NAMALWA (cell line): Measurements from ENCODE around the gene CHST11.

Experiments
- DNase-seq: peaks from one replicate; pipeline ENCODE4 v3.0.0-alpha.2; 2015; ENCODE audit warnings: low spot score

CHST11 gene

DNA sequence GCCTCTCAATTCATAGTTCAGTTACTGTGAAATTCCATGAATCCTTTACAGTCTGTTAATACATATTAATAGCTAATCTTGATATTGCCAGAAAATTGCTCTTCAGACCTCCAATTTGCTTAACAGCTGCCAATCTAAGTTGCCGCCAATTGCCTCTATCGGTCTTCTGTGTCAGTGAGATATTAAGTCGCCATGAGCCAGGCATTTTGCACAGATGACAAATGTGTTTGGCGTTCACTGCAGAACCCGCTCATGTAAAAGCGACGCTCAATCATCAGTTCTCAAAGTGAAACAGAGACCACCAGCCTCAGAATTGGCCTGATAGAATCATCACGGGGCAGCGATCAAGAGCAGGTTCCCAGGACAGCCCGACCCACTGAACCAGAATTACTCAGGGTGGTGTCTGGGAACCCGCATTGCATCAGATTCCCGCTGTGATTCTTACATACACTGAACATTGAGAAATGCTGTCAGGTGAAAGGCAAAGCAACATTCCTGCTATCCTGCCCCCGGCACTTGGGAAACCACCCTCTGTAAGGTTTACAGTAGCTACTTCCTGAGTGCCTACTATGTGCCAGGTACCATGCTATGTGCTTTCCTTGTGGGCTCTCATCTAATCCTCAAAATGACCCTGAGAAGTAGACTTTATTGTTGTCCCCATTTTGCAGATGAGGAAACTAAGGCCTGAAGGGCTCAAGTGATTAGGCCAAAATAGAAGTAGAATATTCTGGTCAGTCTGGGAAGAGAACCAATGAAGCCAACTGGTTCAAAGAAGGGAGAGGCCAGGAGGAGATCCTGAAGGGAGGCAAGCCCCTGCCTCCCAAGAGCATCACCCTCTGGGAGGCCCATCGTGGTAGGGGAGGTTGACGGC, 285.0 kb downstream of the CHST11 start:
- DNase-seq = no peak

DNA sequence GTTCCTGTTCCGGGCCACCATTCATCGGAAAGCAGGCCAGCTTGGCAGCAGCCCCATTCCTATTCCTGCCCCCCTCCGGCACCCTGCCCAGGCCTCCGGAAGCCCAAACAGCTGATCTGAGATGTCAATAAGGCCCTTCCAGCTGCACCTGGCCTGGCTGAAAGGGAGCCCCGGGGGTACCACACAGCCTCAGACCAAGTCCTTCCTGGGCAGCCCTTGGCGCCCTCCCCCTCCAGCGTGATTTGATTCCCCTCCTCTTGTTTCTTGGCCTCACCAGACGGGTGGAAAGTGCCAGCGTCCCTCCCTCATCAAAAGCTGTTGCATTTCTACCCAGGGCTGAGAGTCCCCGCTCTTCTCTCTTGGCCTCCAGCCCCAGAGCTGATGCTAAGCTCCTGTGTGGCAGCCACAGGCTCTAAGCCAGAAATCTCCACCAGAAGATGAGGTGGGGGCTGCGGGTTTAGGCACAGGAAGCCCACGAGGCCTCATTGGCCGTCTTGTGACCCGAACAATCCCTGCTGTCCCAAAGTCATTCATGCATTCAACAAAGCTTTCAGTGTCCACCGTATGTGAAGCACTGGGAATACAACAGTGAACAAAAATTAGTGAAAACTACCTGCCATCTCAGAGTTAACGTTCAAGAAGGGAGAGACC, 285.9 kb downstream of the CHST11 start:
- DNase-seq = no peak

DNA sequence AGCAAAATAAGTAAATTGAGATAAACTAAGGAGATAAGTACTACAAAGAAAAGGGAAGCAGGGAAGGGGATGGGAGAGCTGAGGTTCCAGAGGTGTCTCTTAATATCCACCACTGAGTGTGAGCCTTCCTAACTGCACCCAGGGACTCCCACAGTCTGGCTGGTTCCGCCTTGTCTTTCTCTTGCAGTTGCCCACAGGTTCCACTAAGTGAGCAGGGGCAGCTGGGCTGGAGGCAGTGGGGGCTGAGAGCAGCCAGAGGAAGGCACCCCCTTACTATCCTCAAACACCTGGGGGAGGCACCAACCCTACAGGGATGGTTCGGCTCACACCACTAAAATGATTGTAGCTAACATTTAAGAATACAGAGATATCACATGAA, 286.4 kb downstream of the CHST11 start:
- DNase-seq = no peak

DNA sequence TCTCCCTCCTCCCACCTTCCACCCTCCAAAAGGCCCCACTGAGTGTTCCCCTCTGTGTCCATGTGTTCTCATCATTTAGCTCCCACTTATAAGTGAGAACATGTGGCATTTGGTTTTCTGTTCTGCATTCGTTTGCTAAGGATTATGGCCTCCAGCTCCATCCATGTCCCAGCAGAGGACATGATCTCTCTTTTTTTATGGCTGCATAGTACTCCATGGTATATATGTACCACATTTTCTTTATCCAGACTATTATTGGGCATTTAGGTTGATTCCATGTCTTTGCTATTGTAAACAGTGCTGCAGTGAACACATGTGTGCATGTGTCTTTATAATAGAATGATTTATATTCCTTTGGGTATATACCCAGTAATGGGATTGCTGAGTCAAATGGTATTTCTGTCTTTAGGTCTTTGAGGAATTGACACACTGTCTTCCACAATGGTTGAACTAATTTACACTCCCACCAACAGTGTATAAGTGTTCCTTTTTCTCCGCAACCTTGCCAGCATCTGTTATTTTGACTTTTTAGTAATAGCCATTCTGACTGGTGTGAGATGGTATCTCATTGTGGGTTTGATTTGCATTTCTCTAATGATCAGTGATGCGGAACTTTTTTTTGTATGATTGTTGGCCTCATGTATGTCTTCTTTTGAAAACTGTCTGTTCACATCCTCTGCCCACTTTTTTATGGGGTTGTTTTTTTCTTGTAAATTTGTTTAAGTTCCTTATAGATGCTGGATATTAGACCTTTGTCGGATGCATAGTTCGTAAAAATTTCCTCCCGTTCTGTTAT, 287.2 kb downstream of the CHST11 start:
- peak; percentile 17 for DNase-seq

DNA sequence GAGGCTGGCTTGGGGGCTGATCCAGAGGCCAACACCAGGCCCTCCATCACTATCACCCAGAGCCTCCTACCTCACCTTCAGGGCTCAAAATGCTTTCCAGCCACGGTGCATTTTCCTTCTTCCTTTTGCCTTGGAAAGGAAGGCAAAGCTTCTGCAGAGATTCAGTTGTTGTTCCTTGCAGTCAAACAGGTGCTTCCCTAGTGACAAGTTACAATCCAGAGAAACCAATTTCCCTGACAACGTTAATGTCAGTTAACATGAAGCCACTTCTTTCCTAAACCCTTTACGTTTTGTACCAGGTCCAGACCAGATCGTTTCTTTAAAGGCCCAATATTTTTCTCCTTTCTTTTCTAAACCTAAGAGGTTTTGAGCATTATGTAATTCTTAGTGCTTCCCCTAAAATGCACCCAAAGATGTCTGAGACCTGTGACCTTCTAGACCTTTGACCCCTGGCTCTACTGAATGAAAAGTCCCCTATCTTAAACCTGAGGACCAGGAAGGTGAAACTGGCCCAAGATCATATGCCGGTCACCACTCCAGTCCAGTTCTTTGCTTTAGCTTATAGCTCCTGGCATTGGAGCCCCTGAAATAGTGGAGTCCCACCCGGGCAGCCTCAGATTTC, 289.8 kb downstream of the CHST11 start:
- DNase-seq = no peak

DNA sequence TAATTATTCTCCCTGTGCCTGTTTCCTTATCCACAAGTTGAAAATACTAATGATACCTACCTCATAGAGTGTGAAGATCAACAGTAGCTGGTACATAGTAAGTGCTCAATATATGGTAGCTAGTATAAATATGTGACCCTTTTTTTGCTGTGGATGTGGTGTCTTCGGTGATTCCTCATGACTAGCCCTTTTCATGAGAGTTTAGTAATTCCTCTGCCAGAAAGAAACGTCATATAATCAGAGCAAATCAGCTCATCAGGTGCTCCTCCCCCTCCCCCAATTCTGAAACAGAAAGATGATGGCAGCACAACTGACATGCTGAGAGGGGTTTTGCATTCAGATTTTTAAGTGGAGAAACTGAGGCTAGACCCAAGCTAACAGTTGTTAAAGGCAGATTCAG, 290.6 kb downstream of the CHST11 start:
- DNase-seq = no peak

DNA sequence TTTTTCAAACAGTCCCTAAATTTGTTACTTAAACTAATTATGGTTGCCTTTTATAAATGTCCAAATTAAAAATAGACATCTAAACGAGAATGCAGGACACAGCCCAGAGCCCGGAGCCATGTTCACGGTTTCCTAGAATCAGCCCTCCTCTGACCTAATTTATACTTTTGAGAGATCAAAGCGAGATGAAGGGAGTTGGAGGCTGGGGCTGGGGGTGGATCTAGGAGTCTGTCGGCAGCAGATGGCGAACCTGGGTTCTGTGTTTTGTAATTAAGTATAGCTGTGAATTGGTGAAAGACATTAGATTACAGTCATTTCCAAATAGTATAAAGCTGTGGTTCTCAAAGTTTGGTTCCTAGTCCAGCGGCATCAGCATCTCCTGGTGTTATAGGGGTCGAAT, 291.2 kb downstream of the CHST11 start:
- no peak for DNase-seq

DNA sequence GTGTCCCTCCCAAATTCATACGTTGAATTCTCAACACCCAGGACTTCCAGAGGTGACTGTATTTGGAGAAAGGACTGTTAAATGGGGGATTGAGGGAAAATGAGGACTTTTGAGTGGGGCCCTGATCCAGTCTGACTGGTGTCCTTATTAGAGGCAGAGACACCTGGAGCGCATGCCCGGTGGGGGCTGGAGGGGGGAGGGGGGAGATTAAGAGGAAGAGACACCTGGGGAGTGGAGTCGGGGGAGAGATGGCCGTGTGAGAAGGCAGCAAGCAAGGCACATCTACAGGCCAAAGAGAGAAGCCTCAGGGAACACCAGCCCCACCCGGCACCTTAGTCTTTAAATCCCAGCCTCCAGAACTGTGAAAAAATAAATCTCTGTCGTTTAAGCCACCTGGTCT, 291.6 kb downstream of the CHST11 start:
- no peak for DNase-seq

DNA sequence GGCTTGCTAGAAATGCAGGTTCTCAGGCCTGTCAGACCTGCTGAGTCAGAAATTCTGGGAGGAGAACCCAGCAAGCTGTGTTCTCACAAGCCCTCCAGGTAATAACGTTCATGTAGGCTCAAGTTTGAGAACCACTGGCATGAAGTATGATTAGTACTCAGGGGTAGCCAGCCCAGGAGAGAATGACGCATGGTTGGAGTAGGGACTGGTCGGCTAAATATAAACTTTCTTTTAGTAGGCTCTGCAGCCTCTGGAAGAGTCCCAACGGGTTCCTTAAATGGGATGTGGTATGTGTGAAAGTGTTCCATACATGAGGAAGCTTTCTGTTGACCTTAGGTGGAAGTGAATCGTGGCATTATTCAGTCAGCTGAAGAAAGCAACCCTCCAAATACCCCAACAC, 292.0 kb downstream of the CHST11 start:
- DNase-seq = no peak

DNA sequence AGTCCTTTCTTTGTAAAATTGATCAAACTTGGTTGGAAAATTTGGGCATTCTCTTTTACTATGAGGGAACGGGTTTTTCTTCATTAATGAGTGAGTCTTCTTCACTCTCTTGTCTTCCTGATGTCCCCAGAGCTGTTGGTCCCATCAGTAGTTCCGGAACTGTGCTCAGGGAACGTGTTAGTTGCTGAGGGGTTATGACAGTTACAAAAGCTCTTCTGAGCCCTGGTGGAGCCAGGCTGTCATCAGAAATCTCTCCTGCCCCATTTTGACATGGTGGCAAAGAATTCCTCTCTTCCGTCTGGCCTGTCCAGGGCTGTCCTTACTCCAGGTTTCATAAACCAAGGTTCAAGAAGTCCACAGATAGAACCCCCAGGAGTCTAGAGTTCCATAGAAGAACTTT, 292.8 kb downstream of the CHST11 start:
- DNase-seq = no peak

DNA sequence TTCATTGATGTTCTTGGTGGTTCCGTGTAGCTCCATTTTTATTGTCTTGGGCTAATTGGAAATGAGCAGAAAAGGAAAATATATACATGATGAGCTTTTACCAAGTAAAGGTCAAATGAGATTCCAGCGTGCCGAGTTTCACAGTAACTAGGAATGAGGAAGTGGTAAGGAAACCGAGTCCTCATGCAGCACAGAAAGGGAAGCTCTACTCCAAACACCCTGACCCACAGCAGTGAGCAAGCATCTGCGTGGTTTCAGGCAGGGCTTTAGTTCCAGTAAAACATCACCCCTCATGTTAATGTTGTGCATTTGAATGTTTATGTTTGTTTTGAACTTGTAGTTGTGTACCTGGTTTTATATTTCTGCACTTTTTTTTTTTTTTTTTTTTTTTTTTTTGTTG, 293.3 kb downstream of the CHST11 start:
- DNase-seq = peak; percentile 16

DNA sequence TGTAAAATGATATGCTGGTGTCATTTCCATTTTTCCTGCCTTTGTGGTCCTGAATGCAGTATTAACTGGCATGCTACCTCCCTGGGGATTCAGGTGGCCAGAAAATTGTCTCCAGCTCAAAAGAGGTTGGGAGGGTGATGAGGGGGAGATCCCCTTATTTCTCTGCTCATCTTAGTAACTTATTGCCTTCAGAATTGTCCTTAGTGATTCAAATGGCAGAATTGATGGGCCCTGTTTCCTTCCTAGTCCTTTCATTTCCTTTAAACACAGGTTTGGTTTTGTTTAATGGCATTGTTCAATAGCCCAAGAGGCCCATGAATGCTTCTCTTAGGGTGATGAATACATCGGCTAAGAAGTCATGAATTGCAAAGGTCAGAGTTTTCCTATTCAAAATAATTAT, 294.4 kb downstream of the CHST11 start:
- DNase-seq = no peak

DNA sequence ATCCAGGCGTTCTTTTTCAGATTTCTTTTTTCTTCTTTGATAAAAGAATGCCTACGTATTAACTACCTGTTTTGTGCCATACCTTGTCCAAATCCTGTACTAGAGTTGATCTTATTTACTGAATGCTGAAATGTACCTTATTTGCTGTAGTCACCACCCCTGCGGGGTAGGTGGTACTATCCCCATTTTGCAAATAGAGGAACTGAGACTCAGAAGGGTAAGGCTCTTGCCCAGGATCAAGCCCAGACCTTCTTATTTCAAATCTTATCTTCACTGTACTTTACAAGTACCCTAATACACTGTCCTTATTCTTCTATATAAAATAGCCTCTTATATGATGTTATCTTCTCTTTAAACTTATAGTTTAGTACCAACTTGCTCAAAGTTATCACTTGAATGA, 294.8 kb downstream of the CHST11 start:
- peak; percentile 15 for DNase-seq

DNA sequence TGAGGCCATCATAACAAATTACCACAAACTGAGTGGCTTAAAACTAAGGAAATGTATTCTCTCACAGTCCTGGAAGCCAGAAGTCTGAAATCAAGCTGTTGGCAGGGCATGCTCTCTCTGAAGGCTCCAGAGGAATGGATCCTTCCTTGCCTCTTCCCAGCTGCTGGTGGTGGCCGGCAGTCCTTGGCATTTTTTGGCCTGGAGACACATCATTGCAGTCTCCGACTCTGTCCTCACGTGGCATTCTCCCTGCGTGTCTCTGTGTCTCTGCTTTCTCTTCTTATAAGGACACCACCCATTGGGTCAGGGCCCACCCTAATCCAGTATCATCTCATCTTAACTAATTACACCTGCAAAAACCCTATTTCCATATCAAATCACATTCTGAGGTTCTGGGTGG, 295.3 kb downstream of the CHST11 start:
- DNase-seq = no peak

DNA sequence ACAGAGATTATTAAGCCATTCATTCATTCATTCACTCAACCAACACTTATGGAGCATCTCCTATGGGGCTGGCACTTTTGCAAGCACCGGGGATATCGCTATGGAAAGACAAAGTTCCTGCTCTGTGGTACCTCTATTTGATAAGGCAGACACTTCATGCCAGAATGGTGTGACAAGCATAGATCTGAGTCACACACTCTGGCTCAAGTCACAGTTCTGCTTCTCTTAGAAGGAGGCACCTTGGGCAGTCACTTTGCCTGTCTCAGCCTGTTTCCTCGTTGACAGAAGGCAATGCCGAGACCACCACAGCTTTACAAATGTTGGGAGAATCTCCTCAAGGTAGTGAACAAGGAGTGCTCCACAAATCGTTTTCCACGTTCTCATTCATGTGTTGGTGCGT, 296.1 kb downstream of the CHST11 start:
- DNase-seq = no peak

DNA sequence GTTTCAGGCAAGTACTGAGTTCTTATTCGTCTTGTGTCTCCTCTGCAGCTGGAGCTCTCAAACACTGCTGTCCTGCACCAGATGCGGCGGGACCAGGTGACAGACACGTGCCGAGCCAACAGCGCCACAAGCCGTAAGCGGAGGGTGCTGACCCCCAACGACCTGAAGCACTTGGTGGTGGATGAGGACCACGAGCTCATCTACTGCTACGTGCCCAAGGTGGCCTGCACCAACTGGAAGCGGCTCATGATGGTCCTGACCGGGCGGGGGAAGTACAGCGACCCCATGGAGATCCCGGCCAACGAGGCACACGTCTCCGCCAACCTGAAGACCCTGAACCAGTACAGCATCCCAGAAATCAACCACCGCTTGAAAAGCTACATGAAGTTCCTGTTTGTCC, 300.2 kb downstream of the CHST11 start:
- no peak for DNase-seq

DNA sequence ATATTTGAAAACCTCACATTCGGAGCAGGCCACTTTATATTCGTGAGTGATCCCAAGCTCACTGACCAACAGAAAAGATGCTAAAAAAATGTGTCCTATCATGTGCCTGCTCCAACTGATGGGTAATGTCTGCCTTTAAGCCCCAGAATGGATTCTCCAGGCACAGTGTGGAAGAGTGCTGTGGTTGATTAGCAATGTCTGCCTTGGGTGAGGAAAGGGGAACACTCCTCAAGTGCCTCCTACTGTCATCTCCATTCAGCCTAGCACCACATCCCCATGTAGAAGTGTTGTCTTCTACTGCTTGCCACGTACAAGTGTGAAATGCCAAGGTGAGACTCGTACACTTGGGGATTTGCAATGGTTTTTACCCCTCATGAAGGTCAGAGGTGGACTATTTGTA, 302.0 kb downstream of the CHST11 start:
- no peak for DNase-seq

DNA sequence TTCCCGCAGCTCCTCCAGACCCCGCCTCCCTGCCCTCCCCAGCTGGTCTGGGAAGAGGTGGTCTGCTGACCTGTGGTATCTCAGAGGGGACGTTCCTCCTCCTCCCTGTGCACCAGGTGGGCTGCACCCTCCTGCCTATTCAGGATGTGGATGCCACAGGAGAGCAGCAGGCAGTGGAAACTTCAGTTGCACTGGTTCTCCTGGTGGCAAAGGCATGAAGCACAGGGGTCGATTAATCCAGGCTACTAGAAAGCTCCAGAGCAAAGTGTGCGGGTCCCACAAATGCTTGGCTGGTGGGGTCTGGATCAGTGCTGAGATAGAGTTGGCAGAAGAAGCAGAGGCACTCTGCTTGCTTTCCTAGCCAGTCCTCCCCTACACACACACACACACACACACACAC, 304.3 kb downstream of the CHST11 start:
- DNase-seq = no peak

DNA sequence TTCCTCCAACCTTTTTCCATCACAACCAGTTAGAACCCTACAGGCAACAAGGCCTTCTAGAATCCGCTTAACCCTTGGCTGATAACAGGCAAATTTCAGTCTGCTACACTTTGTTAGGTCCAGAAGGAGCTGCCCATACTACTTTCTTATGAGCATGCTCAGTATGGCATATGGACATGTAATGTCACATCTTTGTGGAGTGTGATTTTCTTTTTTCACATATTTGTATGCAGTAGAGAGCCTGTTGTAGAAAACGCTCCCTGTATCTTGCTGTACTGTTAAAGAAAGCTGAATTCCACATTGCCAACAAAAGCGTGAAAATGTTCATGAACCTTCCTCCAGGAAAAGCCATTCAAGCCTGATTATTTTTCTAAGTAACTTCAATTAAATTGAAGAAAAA, 304.9 kb downstream of the CHST11 start:
- no peak for DNase-seq

DNA sequence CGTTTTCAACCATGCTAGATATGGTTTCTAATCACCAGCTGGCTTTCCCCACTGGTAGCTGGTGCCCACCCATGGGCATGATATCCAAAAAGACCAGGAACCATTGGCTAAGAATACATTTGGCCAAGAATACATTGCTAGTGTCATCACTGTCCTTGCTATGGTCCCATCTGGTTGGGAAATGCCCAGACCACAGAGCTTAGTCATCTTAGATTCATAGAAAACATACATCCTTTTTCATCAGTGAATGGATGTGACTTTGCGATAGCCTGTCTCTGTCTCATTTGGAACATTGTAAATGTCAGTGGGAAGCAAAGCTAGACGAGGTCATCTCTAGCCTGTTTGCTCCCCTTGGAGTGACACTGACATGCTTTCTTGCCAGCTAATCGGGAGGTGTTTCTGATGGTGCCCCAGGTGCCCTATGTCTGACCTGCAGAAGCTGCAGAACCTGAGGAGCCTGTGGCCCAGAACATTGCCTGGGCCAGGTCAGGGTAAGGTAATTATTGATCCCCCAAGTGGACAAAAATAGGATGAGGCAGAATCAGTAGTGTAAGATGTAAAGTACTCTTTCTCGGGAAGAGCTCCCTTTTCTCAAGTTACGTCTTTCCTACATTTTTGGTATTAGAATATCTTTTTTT, 306.5 kb downstream of the CHST11 start:
- DNase-seq = no peak

DNA sequence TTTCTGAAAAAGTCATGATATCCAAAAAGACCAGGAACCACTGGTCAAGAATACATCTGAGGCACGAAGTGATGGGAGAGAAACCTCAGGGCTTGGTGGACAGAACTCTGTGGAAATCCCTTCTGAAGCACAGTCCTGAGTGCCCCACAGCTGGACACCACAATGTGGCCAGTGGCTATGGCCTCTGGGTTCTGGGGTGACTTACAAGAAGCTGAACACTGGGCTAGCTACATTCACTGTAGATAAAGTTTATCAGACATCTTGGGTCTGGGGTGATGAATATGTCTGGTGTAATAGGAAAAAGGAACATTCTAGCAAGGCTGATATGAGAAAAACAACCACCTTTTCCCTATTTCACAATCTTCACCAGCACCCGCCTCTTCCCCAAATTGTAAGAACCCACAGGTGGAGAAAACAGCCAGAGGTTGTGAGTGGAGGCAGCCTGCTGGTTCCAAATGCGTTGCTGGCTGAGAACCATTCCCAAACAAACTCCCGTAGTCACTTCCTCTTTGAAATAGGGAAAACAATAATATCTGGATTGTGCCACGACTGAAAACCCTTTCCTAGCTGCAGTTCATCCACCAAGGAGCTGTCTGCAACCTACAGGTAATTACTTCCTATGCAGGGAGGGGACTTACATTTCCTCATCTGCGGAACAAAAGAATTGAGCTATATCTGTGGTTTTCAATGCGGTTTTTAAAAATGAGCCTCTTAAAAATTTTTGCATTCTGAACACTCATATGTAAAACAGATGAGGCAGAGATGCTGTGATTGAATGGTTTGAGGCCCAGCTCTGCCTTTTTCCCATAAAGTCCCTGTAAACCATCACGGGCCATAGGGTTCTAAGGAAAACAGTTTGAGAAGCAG, 307.7 kb downstream of the CHST11 start:
- DNase-seq = no peak
